ENCODE data around the gene GABPB1.
"Not testable (repeated sequence)": the region's sequence is repeated elsewhere in the genome, so short reads cannot be mapped to it uniquely, and the experiment has no call there.

GABPB1 gene

GRCh38 chr15:50354838-50355618 lies at the start of gene GABPB1:
Gene GABPB1 (minus strand): TSS chr15:50355198. CDS start chr15:50309798, 45,400 bp downstream.
- Histone ChIP-seq H3K4me1 (ENCODE audit: control insufficient read depth in 1 of 2, insufficient read depth in 2 of 2, low read length in 2 of 2) (peaks cover 21 to 41% of the 10 kb centered on the region in 2 donors), H3K36me3 (ENCODE audit: control insufficient read depth in 1 of 2, insufficient read depth in 2 of 2, low read length in 2 of 2) (peaks cover 3 to 28% of the 10 kb centered on the region in 2 donors), H3K27ac (ENCODE audit: low read length) (peak within 1 kb of the TSS; percentile 95), H3K9me3 (ENCODE audit: control insufficient read depth in 1 of 2, low read length in 2 of 2) (no peaks in the 10 kb centered on the region), H3K4me3 (ENCODE audit: low read depth in 1 of 2, low read length in 2 of 2) (peak within 1 kb of the TSS; percentile 92 to 99), H3K27me3 (ENCODE audit: low read depth, low read length) (no peaks in the 10 kb centered on the region)

DNA sequence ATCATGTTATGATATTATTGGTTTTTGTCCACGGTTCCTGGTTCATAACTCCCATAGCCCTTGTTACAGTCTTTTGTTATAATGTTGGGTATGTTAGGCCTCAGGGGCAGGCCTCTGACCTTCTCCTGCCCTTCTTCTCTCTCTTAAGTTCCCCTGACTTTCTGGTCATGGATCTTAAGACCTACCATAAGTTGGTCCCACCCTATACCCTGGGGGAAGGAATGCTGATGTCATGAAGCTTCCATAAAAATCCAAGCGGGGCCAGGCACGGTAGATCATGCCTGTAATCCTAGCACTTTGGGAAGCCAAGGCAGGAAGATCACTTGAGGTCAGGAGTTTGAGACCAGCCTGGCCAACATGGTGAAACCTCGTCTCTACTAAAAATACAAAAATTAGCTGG lies 36.6 kb upstream of the GABPB1 start:
- H3K27me3 ChIP-seq (ENCODE audit: low read depth, low read length); H3K4me1 ChIP-seq (ENCODE audit: control insufficient read depth in 1 of 2, insufficient read depth in 2 of 2, low read length in 2 of 2); H3K9me3 ChIP-seq (ENCODE audit: control insufficient read depth in 1 of 2, low read length in 2 of 2); H3K4me3 ChIP-seq (ENCODE audit: low read depth in 1 of 2, low read length in 2 of 2); H3K27ac ChIP-seq (ENCODE audit: low read length); H3K36me3 ChIP-seq (ENCODE audit: control insufficient read depth in 1 of 2, insufficient read depth in 2 of 2, low read length in 2 of 2): not testable (repeated sequence)

DNA sequence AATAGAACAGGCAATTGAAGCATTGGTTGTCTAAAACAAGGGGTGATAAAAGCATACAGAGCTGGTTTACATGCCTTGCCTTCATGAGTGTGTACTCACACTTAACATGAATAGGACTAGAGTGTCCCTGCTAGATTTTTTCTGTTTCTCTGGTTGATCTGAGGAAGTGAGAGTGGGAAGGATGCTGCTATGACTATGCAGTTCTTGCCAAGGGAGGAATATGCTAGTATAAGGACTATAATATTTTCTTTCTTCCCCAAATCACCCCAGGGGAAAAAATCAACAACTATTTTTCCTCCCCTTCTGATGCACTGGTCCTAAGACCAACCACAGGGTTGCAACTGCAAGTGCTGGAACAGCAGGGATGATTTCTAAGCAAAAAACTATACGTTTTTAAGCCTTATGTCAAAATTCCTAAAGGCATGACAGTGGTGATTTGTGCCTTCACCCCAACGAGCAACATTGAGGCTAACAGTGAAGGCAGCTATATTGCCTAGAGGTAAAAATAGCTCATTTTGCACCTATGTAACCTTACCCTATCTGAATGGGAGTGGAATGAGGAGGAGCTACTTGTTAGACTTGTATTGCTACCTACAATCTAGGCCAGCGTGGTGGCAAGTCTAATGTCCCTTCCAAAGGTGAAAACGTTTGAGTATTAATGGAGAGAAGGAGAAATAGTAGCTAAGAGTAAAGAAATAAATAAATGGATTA lies 35.7 kb upstream of the GABPB1 start:
- no peak overlapping the region for H3K27ac ChIP-seq (ENCODE audit: low read length)
- H3K4me3 ChIP-seq (ENCODE audit: low read depth in 1 of 2, low read length in 2 of 2), result no peak overlapping the region
- no peaks in the 10 kb centered on the region for H3K36me3 ChIP-seq (ENCODE audit: control insufficient read depth in 1 of 2, insufficient read depth in 2 of 2, low read length in 2 of 2)
- H3K4me1 ChIP-seq (ENCODE audit: control insufficient read depth in 1 of 2, insufficient read depth in 2 of 2, low read length in 2 of 2), result no peaks in the 10 kb centered on the region
- no peaks in the 10 kb centered on the region for H3K9me3 ChIP-seq (ENCODE audit: control insufficient read depth in 1 of 2, low read length in 2 of 2)
- H3K27me3 ChIP-seq (ENCODE audit: low read depth, low read length), result no peaks in the 10 kb centered on the region

DNA sequence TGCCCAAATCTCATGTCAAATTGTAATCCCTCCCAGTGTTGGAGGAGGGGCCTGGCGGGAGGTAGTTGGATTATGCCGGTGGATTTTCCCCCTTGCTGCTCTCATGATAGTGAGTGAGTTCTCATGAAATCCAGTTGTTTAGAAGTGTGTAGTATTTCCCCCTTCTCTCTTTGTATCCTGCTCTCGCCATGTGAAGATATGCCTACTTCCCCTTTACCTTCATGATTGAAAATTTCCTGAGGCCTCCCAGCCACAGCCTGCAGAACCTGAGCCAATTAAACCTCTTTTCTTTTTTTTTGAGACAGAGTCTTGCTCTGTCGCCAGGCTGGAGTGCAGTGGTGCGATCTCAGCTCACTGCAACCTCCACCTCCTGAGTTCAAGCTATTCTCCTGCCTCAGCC lies 27.4 kb upstream of the GABPB1 start:
- not testable (repeated sequence) for H3K4me3 ChIP-seq (ENCODE audit: low read depth in 1 of 2, low read length in 2 of 2); H3K36me3 ChIP-seq (ENCODE audit: control insufficient read depth in 1 of 2, insufficient read depth in 2 of 2, low read length in 2 of 2); H3K27ac ChIP-seq (ENCODE audit: low read length); H3K9me3 ChIP-seq (ENCODE audit: control insufficient read depth in 1 of 2, low read length in 2 of 2); H3K4me1 ChIP-seq (ENCODE audit: control insufficient read depth in 1 of 2, insufficient read depth in 2 of 2, low read length in 2 of 2); H3K27me3 ChIP-seq (ENCODE audit: low read depth, low read length)

DNA sequence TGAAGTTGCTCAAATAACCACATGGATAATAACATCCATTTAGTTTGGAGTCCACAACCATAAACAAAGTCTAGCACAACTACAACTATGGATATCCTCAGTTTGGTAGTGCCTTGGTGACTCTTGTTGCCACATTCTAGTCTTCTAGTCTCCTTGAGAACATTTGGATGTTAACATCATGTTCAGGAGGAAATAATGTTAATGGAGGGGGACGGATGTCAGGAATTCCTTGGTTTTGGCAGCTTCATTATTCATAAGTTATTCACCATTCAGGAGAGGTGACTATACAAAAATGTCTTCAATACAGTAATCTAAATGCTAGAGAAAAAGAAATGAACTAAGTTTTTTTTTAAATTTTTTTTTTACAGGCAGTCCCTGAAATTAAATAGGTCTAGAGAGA lies 26.4 kb upstream of the GABPB1 start:
- Histone ChIP-seq H3K36me3 (ENCODE audit: control insufficient read depth in 1 of 2, insufficient read depth in 2 of 2, low read length in 2 of 2) (no peaks in the 10 kb centered on the region), H3K4me1 (ENCODE audit: control insufficient read depth in 1 of 2, insufficient read depth in 2 of 2, low read length in 2 of 2) (no peaks in the 10 kb centered on the region), H3K27ac (ENCODE audit: low read length) (no peak overlapping the region), H3K27me3 (ENCODE audit: low read depth, low read length) (no peaks in the 10 kb centered on the region), H3K4me3 (ENCODE audit: low read depth in 1 of 2, low read length in 2 of 2) (no peak overlapping the region), H3K9me3 (ENCODE audit: control insufficient read depth in 1 of 2, low read length in 2 of 2) (no peaks in the 10 kb centered on the region)

- Histone ChIP-seq H3K4me1 (ENCODE audit: control insufficient read depth in 1 of 2, insufficient read depth in 2 of 2, low read length in 2 of 2) (no peaks in the 10 kb centered on the region), H3K9me3 (ENCODE audit: control insufficient read depth in 1 of 2, low read length in 2 of 2) (no peaks in the 10 kb centered on the region), H3K36me3 (ENCODE audit: control insufficient read depth in 1 of 2, insufficient read depth in 2 of 2, low read length in 2 of 2) (no peaks in the 10 kb centered on the region), H3K27ac (ENCODE audit: low read length) (no peak overlapping the region), H3K4me3 (ENCODE audit: low read depth in 1 of 2, low read length in 2 of 2) (no peak overlapping the region), H3K27me3 (ENCODE audit: low read depth, low read length) (no peaks in the 10 kb centered on the region)
These were observed 25.1 kb upstream of the GABPB1 start for GRCh38 chr15:50380089-50380488.

DNA sequence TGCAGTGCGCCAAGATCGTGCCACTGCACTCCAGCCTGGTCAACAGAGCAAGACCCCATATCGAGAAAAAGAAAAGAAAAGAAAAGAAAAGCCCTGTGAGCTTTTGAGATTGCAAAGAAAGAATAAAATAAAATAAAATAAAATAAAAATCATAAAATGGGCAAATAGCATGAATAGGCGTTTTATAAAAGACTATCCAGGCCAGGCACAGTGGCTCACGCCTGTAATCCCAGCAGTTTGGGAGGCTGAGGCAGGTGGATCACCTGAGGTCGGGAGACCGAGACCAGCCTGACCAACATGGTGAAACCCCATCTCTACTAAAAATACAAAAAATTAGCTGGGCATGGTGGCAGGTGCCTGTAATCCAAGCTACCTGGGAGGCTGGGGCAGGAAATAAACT lies 24.4 kb upstream of the GABPB1 start:
- not testable (repeated sequence) for H3K4me3 ChIP-seq (ENCODE audit: low read depth in 1 of 2, low read length in 2 of 2); H3K36me3 ChIP-seq (ENCODE audit: control insufficient read depth in 1 of 2, insufficient read depth in 2 of 2, low read length in 2 of 2); H3K4me1 ChIP-seq (ENCODE audit: control insufficient read depth in 1 of 2, insufficient read depth in 2 of 2, low read length in 2 of 2); H3K27me3 ChIP-seq (ENCODE audit: low read depth, low read length); H3K9me3 ChIP-seq (ENCODE audit: control insufficient read depth in 1 of 2, low read length in 2 of 2); H3K27ac ChIP-seq (ENCODE audit: low read length)

DNA sequence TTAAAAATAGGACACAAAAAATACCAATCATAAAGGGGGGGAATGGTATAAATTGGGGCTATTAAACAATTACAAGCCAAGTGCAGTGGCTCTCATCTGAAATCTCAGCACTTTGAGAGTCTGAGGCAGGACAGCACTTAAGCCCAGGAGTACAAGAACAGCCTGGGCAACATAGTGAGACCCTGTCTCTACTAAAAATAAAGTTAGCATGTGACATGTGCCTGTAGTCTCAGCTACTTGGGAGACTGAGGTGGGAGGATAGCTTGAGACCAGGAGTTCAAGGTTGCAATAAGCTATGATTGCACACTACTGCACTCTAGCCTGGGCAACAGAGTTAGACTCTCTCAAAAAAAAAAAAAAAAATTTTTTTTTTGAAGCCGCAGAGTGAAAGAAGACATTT lies 23.8 kb upstream of the GABPB1 start:
- Histone ChIP-seq H3K27me3 (ENCODE audit: low read depth, low read length) (no peaks in the 10 kb centered on the region), H3K9me3 (ENCODE audit: control insufficient read depth in 1 of 2, low read length in 2 of 2) (no peaks in the 10 kb centered on the region), H3K4me1 (ENCODE audit: control insufficient read depth in 1 of 2, insufficient read depth in 2 of 2, low read length in 2 of 2) (no peaks in the 10 kb centered on the region), H3K36me3 (ENCODE audit: control insufficient read depth in 1 of 2, insufficient read depth in 2 of 2, low read length in 2 of 2) (no peaks in the 10 kb centered on the region), H3K27ac (ENCODE audit: low read length) (no peak overlapping the region), H3K4me3 (ENCODE audit: low read depth in 1 of 2, low read length in 2 of 2) (no peak overlapping the region)

- H3K27me3 ChIP-seq (ENCODE audit: low read depth, low read length), result no peaks in the 10 kb centered on the region
- H3K4me3 ChIP-seq (ENCODE audit: low read depth in 1 of 2, low read length in 2 of 2), result no peak overlapping the region
- no peak overlapping the region for H3K27ac ChIP-seq (ENCODE audit: low read length)
- H3K36me3 ChIP-seq (ENCODE audit: control insufficient read depth in 1 of 2, insufficient read depth in 2 of 2, low read length in 2 of 2), result no peaks in the 10 kb centered on the region
- H3K9me3 ChIP-seq (ENCODE audit: control insufficient read depth in 1 of 2, low read length in 2 of 2), result no peaks in the 10 kb centered on the region
- no peaks in the 10 kb centered on the region for H3K4me1 ChIP-seq (ENCODE audit: control insufficient read depth in 1 of 2, insufficient read depth in 2 of 2, low read length in 2 of 2)
These were observed 23.1 kb upstream of the GABPB1 start for GRCh38 chr15:50377867-50378751.

GRCh38 chr15:50369564-50369963 lies 14.6 kb upstream of the GABPB1 start:
- not testable (repeated sequence) for H3K36me3 ChIP-seq (ENCODE audit: control insufficient read depth in 1 of 2, insufficient read depth in 2 of 2, low read length in 2 of 2); H3K4me3 ChIP-seq (ENCODE audit: low read depth in 1 of 2, low read length in 2 of 2); H3K4me1 ChIP-seq (ENCODE audit: control insufficient read depth in 1 of 2, insufficient read depth in 2 of 2, low read length in 2 of 2); H3K9me3 ChIP-seq (ENCODE audit: control insufficient read depth in 1 of 2, low read length in 2 of 2); H3K27ac ChIP-seq (ENCODE audit: low read length); H3K27me3 ChIP-seq (ENCODE audit: low read depth, low read length)

- Histone ChIP-seq H3K4me1 (ENCODE audit: control insufficient read depth in 1 of 2, insufficient read depth in 2 of 2, low read length in 2 of 2) (no peaks in the 10 kb centered on the region), H3K27ac (ENCODE audit: low read length) (no peak overlapping the region), H3K9me3 (ENCODE audit: control insufficient read depth in 1 of 2, low read length in 2 of 2) (no peaks in the 10 kb centered on the region), H3K4me3 (ENCODE audit: low read depth in 1 of 2, low read length in 2 of 2) (no peak overlapping the region), H3K27me3 (ENCODE audit: low read depth, low read length) (no peaks in the 10 kb centered on the region), H3K36me3 (ENCODE audit: control insufficient read depth in 1 of 2, insufficient read depth in 2 of 2, low read length in 2 of 2) (peaks cover 0 to 15% of the 10 kb centered on the region in 2 donors)
These were observed 11.0 kb upstream of the GABPB1 start for GRCh38 chr15:50365971-50366370.

Data from muscle layer of duodenum (tissue), 2 donors.